ENCODE results near the gene NPHP4.

Gene NPHP4

DNA sequence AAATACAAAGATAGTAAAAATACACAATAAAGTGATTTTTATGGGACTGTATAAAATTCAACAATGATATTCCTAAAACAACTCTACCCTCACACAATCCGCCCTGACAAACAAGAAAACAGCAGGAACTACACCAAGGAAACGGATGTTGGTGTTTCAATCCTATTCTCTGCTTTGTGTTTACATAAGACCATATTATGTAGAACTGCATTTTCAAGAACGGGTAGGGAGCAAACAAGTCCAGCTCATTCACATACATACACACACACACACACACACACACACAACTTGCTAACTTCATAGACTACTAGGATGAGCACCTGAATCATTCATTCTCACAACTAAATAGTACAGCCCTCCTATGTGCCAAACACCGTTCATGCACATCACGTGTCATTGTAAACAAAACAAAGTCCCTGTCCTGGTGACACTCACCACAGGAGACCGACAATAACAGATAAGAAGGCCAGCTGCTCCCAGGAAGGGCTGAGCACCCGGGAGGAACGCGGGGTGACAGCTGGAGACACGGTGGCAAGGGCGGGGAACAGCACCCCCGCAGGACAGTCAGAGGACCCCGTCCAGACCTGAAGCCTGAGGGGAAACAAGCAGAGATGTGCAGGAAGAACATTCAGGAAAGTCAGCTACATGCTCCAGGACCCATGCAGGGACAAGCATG lies 43.0 kb downstream of the NPHP4 start:
- DNase-seq, result no peak

DNA sequence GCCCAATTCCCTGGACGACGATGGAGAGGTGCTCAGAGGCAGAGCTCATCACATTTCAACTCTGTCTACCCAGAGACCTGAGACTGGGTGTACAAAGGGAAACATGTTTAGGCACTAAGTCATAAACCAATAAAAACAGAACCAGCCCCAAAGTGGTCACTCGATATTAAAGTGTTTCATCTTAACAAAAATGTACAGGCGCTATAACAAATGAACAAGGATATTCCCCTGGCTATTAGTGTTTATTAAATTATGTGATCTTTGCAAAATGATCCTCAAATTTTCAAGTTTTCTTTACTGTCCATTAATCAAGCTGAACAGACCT lies 43.6 kb downstream of the NPHP4 start:
- no peak for DNase-seq

DNA sequence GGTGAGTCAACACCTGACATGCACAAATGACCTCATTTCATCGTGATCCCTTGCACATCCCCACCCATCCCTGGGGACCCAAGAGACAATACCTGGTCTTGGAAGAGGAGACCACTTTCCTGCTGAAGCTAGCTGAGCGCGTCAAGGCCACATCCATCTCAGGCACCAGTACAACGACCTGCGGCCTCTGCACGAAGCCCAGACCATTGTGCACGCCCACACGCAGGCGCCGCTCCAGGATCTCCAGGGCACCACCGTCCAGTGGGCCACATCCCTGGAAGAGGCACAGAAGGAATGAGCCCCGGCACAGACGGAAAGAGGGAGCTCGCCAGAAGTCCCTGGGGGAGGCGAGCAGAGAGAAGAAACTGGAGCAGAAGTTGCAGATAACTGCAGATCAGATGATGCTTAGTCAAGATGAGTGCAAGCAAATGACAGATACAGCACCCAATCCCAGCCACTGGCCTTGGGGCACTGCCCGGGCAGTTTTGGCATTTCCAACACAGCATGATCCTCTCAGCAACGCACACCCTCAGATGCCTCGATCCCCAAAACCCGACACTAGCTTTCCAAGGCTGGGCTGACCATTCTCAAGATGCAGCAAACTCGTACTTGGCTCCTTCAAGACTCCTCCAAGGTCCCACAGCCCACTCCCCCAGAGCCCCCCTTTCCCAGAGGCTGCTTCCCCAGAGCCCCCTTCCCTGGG lies 44.1 kb downstream of the NPHP4 start:
- DNase-seq, result no peak

DNA sequence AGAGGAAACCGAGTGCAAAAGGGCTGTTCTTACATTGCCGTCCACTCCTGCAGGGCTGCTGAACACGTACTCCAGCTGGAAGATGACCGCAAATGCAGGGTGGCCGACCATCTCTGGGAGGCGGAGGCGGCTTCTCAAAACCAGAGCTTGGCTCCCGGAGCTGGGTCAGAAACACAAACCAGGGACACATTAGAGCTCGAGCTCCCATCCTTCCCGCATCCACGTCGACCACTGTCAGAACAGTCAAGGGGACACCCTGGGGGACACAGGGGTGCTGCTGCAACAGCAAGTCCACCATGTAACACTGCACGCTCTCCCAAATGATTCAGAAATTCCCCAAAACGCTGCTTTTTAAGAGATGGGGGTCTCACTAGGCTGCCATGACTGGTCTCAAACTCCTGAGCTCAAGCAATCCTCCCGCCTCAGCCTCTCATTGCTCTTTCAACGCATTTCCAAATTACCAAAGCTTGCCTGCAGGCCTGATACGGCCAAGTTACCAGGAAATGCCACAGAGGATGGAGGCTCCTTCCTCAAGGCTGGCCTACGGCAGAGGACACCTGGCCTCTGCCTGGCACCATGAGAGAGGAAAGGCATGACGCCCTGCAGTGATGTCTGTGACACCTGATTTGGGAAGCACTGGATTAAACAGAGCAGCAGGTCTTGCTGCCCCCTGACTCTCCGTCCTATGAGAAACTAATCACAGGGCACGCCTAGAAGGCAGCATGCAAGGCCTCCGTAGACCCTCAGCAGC lies 45.0 kb downstream of the NPHP4 start:
- no peak for DNase-seq

DNA sequence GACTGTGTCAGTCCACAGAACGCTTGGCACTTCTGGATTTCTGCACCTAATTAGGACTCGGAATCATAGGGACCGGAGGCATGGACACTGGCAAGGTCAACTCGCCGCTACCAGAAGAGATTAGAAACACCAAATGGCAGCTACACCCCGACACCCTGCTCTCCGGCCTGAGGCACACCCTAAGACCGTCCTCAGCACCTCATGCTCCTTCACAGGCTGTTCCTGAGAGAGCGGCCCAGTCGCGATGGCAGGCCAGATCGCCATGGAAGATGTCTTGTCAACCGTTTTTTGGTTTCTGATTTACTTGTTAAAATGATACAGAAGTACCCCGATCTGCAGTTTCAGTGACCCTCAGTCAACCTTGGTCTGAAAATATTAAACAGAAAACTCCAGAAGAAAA lies 46.8 kb downstream of the NPHP4 start:
- no peak for DNase-seq

DNA sequence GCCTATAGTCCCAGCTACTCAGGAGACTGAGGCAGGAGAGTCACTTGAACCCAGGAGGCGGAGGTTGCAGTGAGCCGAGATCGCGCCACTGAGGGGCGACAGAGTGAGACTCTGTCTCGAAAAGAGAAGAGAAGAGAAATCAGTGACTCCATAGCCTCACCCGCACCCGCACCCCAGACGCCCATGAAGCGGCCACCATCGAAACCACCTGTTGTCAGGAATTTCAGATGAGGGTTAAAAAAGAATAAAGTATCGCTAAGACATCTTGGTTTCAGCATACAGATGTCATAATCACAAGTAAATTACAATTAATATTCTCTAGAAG lies 47.4 kb downstream of the NPHP4 start:
- no peak for DNase-seq

DNA sequence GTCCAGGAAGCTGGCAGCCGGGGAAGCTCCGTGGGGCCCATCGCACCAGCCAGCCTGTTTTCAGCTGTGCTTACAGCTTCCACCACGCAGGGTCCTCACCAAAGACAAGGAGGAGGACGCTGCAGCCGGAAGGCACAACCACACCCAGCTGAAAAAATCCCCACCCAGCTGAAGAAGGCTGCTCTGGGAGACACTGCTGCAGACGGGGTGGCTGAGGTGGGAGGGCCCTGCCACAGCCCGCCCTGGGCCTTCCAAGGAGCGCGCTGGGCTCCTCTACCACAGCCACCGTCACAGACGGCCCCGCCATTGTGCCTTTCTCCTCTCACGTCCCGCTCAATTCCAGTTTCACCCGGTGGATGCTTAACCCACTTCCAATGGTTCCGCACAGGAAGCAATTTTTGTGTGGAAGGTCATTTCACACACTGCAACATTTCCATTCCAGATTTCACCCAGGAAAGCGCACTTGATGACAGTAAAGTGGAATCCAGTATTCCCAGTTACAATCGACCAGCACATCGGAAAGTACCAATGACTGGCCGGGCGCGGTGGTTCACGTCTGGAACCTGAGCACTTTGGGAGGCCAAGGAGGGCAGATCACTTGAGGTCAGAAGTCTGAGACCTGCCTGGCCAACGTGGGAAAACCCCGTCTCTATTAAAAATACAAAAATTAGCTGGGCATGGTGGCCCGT lies 47.9 kb downstream of the NPHP4 start:
- DNase-seq, result no peak

DNA sequence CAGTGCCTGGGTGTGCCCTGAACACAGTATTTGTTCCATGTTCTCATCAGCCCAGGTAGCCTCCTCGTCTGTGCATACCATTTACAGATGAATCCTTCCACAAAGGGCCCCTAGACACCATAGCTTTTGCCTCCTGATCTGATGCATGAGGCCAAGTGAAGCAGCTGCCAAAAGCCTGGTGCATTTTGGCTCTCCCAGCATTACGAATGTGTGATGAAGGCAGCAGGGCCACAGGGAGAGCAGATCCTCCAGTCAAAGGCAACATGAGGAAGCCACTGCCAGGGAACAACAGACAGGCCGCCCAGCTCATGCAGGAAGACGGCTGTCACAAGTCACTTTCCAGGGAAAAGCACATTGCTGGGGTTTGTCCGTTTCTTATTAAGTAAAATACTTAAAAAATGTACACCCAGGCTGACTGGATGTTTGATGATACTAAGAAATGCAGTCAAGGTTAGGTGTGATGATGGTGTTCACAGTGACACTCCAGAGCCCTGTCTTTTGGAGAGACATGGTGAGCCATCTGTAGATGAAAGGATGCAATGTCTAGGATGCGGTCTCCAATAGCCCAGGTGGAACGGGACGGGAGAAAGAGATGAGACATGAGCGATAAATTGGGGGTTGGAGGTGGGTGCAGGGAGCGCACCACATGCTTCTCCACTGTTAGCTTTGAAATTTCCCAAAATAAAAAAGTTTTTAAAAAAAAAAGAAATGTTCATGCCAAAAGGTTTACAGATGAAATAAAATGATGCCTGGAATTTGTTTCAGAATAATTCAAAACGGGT lies 48.7 kb downstream of the NPHP4 start:
- no peak for DNase-seq

DNA sequence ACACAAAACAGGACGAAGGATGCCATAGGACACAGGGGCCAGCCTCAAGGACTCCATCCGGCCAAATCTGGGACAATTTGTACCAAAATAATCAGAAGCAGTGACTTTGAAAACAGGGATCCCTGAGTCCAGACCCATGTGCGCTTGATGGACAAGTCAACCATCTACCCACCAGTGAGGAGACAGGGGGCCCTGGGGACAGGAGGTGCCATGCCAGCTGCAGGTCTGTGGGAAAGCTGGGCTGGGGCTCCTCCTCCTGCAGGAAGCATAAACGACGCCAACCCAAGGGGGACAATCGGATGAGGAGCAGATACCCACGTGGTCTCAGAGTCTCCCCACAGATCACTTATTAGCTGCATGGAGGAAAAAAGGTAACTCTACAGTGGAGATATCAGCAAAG lies 50.6 kb downstream of the NPHP4 start:
- DNase-seq, result no peak

DNA sequence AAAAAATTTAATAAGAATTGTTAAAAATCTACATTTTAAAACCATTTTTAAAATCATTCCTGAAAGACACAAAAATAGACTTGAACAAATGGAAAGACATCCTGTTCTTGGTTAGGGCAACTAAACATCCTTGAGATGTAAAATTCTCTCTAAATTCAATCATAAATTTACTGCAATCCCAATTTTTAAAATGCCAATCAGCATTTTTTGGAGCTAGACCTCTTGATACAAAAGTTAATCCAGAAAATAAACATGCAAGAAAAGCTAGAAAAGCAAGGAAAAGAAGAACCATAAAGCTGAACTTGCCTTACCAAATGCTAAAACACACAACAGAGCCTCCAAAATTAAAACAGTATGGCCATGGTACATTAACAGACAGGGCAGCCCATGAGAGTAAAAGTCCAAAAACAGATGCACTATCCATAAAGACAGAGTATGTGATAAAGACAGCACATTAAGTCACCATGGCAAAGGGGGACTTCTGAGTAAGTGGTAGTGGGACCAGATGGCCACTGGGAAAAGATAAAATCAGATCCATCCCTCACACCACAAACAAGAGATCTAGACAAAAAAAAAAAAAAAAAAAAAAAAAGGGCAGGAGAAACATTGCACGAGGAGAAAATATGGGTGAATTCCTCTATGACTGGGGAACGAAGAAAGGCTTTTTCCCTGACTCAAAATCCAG lies 51.4 kb downstream of the NPHP4 start:
- no peak for DNase-seq

DNA sequence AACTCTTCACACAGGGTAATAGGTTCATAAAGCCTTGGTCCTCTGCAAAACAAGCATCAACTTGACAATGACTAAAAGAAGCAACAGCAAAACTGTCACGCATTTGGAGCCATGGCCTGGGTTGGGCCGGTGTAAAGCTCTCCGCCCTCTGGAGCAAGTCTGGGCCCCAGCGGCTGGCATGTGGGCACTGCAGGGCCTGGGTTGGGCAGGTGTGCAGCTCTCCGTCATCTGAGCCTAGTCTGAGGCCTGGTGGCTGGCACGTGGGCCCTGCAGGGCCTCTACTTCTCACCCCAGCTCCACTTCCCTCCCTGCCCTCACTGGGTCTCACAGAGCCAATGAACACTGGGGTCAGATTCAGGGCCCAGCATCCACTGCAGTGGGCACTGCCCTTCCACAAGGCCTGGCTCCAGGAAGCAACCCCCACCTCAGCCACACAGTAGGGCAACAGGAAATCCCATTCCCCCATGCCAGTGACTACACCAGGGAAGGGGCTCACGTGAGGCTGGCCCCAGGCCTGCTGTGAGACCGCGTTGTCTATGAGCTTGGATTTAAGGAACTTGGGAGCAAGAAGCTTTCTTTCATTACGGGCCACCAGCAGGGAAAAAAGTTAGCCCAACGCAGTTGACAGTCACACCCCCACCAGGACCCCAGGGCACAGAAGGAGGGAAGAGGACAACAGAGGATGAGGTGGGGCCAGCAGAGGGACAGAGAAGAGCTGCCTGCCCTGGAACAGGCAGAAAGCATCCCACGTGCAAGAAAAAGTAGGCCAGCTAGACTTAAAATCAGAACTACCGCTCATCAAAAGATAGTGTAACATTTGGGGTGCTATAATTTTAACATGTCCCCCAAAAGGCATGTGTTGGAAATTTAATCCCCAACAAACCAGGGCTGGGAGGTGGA lies 52.7 kb downstream of the NPHP4 start:
- no peak for DNase-seq

DNA sequence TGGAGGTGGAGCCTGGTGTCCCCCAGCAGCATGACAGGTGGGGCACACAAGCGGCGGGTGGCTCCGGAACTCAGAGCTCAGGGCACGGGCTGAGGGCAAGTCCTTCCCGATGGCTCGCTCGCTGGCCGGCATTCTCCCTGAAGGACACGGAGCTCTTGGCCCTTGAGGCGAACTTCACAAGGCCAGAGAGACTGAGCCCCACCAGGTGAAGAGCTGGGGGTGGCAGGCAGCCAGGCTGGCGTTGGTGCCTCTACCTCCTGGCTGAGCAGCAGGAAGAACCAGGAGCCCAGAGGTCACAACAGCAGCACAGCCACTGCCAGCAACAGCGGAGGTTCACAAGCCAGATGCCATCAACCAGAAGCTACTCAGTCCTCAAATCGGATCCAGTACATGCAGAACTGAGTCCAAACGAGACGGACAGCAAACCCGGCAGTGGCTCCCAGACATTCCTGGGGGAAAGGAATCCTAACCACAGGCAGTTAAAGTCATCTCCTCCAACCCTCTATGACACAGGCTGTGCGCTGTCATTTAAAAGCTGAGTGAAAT lies 54.1 kb downstream of the NPHP4 start:
- DNase-seq, result no peak

DNA sequence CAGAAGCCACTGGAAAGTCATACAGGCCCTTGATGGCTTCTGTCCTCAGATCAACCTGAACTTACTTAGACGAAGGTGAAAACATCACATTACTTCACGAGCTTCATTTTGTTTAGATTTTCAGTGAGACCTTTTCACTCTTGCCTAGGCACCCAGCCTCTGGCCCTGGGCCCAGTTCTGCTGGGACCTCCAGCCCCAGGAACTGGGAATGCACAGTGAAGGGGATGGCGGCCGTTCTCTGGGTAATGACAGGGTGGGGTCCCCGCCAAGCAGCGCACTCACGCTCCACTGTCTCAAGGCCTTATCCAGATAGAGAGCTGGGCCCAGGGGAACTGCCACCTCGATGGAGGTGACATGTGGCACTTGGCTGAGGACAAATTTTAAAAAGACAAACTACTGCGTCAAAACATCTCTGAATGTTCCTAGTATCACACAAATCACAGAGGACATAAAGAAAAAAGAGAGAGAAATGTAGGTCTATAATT lies 54.8 kb downstream of the NPHP4 start:
- DNase-seq, result no peak

DNA sequence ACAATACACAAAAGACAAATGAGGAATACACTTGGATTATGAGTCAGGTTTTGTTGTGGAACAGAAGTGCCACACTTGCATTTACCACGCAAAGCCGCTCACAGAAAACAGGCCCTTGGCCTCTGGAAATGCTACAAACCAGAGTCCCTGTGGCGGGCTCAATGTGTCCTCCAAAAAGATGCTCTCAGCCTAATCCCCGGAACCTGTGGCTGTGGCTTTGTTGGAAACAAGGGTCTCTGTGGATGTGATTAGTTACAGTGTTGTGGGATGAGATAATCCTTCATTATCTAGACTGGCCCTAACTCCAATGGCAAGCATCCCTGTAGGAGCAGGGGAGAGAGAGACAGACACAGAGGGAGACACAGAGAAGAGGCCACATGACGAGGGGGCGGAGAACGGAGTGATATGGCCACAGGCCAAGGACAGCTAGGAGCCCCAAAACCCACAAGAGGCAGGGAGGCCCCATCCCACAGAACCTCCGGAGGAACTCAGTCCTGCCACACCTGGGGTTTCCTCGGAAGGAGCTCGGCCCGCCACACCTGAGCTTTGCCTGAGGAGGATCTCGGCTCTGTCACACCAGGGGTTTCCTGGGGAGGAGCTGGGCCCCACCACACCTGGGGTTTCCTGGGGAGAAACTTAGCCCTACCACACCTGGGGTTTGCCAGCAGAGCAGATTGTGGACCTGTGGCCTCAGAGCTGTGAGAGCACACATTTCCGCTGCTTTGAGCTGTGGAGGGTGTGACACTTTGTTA lies 55.4 kb downstream of the NPHP4 start:
- no peak for DNase-seq

DNA sequence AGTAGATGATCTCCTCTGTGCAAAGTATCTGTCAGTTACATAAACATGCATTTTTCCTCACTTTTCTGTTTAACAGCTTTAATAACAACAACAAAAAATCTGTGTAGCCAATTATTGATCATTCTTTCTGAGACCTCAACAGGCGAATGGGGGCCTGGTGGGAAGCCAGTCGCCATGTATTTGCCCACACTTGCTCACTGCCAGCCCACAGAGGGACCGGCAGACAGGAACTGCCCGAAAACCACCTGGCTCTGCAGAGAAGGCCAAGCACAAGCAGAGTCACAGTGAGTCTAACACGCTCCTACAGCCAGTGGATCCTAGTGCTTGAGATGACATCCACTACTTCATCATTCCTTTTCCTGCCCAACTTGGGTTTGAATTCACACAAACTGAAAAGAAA lies 56.1 kb downstream of the NPHP4 start:
- no peak for DNase-seq

DNA sequence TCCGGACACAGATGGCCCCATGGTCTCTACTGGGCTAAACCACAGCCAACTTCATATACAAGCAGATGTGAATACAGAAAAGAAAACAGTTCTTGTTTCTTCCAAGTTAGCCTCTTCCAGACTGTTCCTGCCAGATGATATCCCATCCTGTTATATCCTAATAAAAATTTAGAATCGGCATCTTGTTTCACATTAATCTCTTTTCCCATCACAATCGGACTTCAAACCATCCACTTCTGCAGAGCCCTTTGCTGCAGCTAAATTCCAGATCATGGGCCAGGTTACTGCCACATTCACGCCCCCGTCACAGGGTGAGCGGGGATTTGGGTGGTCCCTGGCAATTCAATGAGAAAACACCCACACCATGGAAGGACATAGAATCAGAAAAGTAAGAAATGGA lies 57.2 kb downstream of the NPHP4 start:
- no peak for DNase-seq

DNA sequence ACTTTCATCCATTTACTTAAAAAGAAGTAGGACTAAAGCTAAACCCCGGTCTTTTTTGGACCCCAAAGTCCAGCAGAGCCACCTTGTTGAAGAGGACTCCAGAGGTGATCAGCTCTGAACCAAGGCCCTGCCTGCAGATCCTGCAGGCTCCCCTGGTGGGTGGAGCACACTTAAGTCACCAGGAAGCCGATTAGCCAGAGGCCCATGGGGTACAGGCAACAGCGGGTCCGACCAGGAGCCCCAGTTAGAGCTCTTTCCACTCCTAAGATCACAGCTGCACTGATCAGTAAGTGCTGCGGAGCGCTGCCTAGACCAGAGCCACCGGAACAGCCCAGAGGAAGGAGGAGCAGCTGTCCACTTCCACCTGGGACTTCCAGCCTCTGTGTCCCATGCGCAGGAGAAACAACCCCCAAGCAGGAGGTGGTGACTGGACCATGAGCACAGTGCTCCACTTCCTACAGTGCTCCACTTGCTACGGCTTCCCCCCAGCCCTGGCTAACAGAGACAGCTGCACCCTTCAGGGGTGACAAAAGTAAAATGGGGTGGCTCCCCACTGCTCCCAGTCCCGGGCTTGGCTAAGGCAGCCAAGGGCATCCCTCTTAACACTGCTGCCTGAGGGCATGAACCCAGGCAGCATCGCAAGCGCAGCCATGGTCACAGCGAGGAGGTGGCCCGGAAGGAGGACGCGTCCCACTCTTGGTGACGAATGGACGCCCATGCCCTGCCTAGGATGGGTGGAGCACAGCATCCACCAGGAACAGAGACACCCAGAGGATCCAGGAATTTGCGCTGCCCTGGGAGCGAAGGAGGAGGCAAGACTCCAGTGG lies 58.0 kb downstream of the NPHP4 start:
- DNase-seq, result no peak

DNA sequence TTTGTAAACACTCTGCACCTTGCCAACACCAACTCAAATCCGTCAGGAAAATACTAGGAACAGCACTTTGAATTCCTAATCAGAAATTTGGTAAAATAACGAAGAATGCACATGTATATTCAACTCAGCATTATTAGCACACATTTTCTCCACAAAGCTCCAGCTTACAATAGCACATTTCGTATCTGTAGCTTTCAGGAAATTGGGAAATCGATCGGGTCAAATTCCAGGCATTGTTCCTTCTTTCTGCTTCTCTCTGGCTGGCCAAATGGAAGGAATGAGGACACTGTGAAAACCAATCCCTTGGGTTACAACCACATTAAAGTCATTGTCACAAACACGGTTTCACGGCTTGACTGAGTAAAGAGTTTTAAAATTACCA lies 58.6 kb downstream of the NPHP4 start:
- DNase-seq, result no peak

DNA sequence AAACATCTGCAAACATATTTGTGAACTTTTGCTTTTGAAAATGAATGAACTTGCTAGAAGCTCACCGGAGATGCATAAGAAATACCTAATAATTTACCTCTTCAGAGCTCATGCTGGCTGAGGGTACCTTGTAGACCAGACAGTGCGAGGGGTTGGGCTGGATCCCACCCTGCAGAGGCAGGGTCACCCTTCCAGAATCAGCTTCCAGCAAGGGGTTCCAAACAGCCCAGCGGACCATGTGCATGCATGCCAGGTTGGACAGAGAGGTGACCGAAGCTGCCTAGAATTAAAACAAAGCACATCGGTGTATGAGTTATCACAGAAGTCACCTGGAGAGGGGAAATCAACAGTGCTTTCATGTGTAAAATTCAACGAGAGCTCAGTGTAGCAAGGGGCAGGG lies 59.2 kb downstream of the NPHP4 start:
- no peak for DNase-seq
